Measurements from ENCODE around the gene TIMP2. TPM values are rescaled to one million over a fixed set of nuclear protein-coding genes. Genes with fewer than 3 reads are reported as not detected.

TIMP2 gene
- total and polyA plus RNA-seq, 2 of the 13 experiments (the other 11 are each of a cell fraction or from before 2014, with no cell fraction given) = 3.8 to 8.5 TPM

DNA sequence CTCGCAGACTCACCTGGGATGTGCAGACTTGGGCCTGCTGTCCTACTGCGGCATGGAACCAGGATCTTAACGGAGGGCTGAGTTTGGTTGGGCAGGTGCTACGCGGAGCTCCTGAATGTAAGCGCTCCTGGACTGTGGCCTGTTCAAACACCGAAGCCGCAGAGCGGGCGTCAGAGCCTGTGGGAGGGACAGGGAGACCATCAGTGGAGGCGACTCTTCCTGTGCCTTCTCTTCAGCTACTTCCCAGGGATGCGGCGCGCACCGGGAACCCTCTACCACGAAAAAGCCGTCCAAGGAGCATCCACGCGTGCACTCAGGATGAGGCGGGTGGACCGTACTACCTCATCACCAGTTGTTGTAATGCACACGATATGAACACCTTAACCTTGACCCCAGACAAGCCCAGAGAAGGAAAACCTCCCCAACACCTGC is 86.6 kb downstream of the TIMP2 start (continued):
- TF ChIP-seq ZHX2 (IDR thresholded peaks at IDR 0.05; ENCODE audit: low read depth) (peak; percentile 39; the same call in 1 of the 2 replicates), ZHX2 (CRISPR knock-in tag; IDR thresholded peaks at IDR 0.05; ENCODE audit: borderline replicate concordance) (no peak), HMG20B (CRISPR knock-in tag; conservative IDR thresholded peaks at IDR 0.05) (no peak), HNF4G (IDR thresholded peaks at IDR 0.05; ENCODE audit: borderline replicate concordance, low read depth, low read length) (no peak), HNF4G (CRISPR knock-in tag; IDR thresholded peaks at IDR 0.05; ENCODE audit: borderline replicate concordance, low read depth) (no peak), GMEB1 (CRISPR knock-in tag; IDR thresholded peaks at IDR 0.05; ENCODE audit: borderline replicate concordance) (peak; percentile 61; the same call in 1 of the 2 replicates), ZNF746 (CRISPR knock-in tag; IDR thresholded peaks at IDR 0.05) (no peak), ZNF205 (CRISPR knock-in tag; IDR thresholded peaks at IDR 0.05) (no peak), ZBTB44 (CRISPR knock-in tag; IDR thresholded peaks at IDR 0.05) (no peak), KDM6A (CRISPR knock-in tag; IDR thresholded peaks at IDR 0.05; ENCODE audit: low read depth) (no peak)
- TF ChIP-seq, protein P1, sequence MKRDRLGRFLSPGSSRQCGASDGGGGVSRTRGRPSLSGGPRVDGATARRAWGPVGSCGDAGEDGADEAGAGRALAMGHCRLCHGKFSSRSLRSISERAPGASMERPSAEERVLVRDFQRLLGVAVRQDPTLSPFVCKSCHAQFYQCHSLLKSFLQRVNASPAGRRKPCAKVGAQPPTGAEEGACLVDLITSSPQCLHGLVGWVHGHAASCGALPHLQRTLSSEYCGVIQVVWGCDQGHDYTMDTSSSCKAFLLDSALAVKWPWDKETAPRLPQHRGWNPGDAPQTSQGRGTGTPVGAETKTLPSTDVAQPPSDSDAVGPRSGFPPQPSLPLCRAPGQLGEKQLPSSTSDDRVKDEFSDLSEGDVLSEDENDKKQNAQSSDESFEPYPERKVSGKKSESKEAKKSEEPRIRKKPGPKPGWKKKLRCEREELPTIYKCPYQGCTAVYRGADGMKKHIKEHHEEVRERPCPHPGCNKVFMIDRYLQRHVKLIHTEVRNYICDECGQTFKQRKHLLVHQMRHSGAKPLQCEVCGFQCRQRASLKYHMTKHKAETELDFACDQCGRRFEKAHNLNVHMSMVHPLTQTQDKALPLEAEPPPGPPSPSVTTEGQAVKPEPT (CRISPR knock-in tag; IDR thresholded peaks at IDR 0.05; ENCODE audit: low read depth) = no peak
